Transverse colon (tissue), 4 donors: ENCODE data around the gene BAZ2B. TPM values are rescaled to one million over a fixed set of nuclear protein-coding genes. Genes with fewer than 3 reads are reported as not detected.

ENCODE experiments used
- DNase-seq: peaks from one replicate; pipeline ENCODE4 v3.0.0-alpha.2; 2019
- H3K27ac ChIP-seq, 4 donors: fragments of 200-600 bp; sonication (generic); 2 replicates each; pipeline ENCODE4 v1.5.1; 2016 to 2018; ENCODE audit warnings: inconsistent platforms in 4 of 4
- H3K27me3 ChIP-seq: fragments of 200-600 bp; sonication (generic); 2 replicates; pipeline ENCODE4 v1.5.1; 2017; ENCODE audit warnings: inconsistent platforms
- H3K36me3 ChIP-seq, 4 donors: fragments of 200-600 bp; sonication (generic); 2 replicates each; pipeline ENCODE4 v1.5.1; 2017 to 2019; ENCODE audit warnings: inconsistent platforms in 4 of 4
- H3K4me1 ChIP-seq, 4 donors: fragments of 200-600 bp; sonication (generic); 2 replicates each; pipeline ENCODE4 v1.5.1; 2017 to 2020; ENCODE audit warnings: inconsistent platforms in 4 of 4
- H3K4me3 ChIP-seq, 4 donors: fragments of 200-600 bp; sonication (generic); 1 replicate in 1 of 4; 2 replicates in 3 of 4; pipeline versions ENCODE4 v1.5.1 to v1.6.1; 2017 to 2019; ENCODE audit warnings: inconsistent platforms in 4 of 4
- H3K9me3 ChIP-seq, 2 donors: fragments of 200-600 bp; sonication (generic); 2 replicates each; pipeline ENCODE4 v1.5.1; 2017 to 2019; ENCODE audit warnings: inconsistent platforms in 2 of 2
- EP300 ChIP-seq: sonication (generic); formaldehyde crosslinking; IDR thresholded peaks from one replicate; pipeline ENCODE4 v1.6.1; 2017; ENCODE audit warnings: antibody characterized with exemption, low read depth
- POLR2A ChIP-seq: fragments of 450-650 bp; IDR thresholded peaks from one replicate; pipeline ENCODE4 v1.6.1; 2016; ENCODE audit warnings: antibody characterized with exemption, mild to moderate bottlenecking, moderate library complexity
- POLR2AphosphoS5 ChIP-seq, 3 donors: sonication (generic); formaldehyde crosslinking; IDR thresholded peaks; one replicate each; pipeline ENCODE4 v1.6.1; 2016; ENCODE audit warnings: antibody characterized with exemption in 3 of 3
- WGBS, 2 donors: methylation state at CpG; one replicate each; pipeline ENCODE4 v1.1.5; 2018; ENCODE audit warnings: low coverage in 1 of 2; 5-methylcytosine and 5-hydroxymethylcytosine counted together
- in situ Hi-C, 4 donors: fragments of 200-750 bp; cut with MboI; loops; one replicate each; pipeline versions ENCODE4 v1.15.0 to v1.15.1; 2017; ENCODE audit warnings: low sequenced_read_pairs in 3 of 4, low pct_ligation_motif_present in 1 of 4, low pct_unique_long_range_greater_than_20kb in 1 of 4
- intact Hi-C: fragments of 100-400 bp; cut with DNase I; formaldehyde crosslinking; loops from one replicate; pipeline ENCODE4 v1.15.1; 2023; ENCODE audit warnings: low total_unique reads
- total RNA-seq, 4 donors: library from RNA; depleted of rRNA; stranded (reverse); fragments of >200 nt; gene quantifications; one replicate each; pipeline ENCODE4 v1.1.0, GENCODE V29; 2016
- TF ChIP-seq, protein P1 (sequence below), 5 experiments: fragments of 200-600 bp in 3 of 5; fragments of 450-650 bp in 2 of 5; sonication (generic) in 3 of 5; IDR thresholded peaks; 1 replicate in 2 of 5; 2 replicates in 3 of 5; pipeline ENCODE4 v1.5.1; 2016 to 2017; ENCODE audit warnings: antibody characterized with exemption in 5 of 5, inconsistent platforms in 3 of 5, mild to moderate bottlenecking in 2 of 5, moderate library complexity in 1 of 5

Gene BAZ2B
- total RNA-seq, 4 donors from 2014 or later: 42.3 to 104 (median 81.3) TPM

DNA sequence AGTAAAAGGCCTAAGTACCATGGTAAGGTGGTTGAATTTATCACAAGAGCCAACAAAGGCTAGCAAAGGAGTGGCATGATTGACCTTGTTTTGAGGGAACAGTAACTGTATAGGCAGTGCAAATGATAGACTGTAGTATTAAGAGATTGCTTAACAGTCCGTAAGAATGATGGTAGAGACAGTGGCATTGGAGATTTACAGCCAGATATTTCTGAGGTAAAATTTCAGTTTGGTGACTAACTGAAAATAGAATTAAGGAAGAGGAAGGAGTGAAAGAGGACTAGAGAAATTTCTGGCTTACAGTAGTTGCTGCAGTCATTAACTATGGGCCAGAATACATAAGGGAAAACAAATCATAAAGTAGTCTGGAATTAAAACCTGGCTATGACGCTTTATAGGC lies 4.4 kb upstream of the BAZ2B start:
- H3K4me1 ChIP-seq: peaks cover 0 to 38% (median 16%) of the 10 kb centered on the region in 4 donors
- H3K4me3 ChIP-seq: no peak overlapping the region
- no peak for TF ChIP-seq POLR2AphosphoS5 (IDR thresholded peaks at IDR 0.05)
- TF ChIP-seq, protein P1, sequence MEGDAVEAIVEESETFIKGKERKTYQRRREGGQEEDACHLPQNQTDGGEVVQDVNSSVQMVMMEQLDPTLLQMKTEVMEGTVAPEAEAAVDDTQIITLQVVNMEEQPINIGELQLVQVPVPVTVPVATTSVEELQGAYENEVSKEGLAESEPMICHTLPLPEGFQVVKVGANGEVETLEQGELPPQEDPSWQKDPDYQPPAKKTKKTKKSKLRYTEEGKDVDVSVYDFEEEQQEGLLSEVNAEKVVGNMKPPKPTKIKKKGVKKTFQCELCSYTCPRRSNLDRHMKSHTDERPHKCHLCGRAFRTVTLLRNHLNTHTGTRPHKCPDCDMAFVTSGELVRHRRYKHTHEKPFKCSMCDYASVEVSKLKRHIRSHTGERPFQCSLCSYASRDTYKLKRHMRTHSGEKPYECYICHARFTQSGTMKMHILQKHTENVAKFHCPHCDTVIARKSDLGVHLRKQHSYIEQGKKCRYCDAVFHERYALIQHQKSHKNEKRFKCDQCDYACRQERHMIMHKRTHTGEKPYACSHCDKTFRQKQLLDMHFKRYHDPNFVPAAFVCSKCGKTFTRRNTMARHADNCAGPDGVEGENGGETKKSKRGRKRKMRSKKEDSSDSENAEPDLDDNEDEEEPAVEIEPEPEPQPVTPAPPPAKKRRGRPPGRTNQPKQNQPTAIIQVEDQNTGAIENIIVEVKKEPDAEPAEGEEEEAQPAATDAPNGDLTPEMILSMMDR (IDR thresholded peaks at IDR 0.05): no peak
- no peak for TF ChIP-seq POLR2A
- TF ChIP-seq EP300: no peak
- in situ Hi-C loops: no loop called here
- WGBS, 2 donors: 48 to 77% methylated on average over 2 of the region's 2 CpGs
- intact Hi-C loops: no loop called here
- no peak for DNase-seq
- no peaks in the 10 kb centered on the region for H3K36me3 ChIP-seq
- H3K9me3 ChIP-seq: no peaks in the 10 kb centered on the region
- H3K27me3 ChIP-seq: no peaks in the 10 kb centered on the region
- H3K27ac ChIP-seq: peak overlapping the region in 2 of 4 donors; percentile 40 to 41

DNA sequence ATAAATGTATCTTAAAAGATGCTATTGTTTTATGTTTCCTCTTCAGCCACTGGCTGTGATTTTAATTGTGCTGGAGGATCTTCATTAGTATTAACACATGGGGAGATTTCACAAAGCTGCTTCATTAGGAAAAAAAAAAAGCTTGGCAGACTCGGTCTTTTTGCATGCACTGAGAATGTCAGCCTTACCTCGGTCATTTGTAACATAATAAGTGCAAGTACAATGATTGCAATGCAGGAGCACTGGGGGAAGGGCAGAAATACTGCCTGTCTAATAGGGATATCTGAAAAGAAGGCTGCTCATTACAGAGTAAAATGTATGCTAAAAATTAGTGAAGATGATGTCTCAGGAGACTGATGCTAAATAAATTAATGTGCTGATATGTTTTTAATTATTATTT lies 1.3 kb upstream of the BAZ2B start:
- TF ChIP-seq POLR2A (no peak), POLR2AphosphoS5 (IDR thresholded peaks at IDR 0.05) (no peak), EP300 (no peak)
- TF ChIP-seq, protein P1 (IDR thresholded peaks at IDR 0.05): no peak
- H3K27ac ChIP-seq: peak overlapping the region; percentile 93 to 99 (median 98)
- peaks cover 0 to 52% (median 19%) of the 10 kb centered on the region in 4 donors for H3K4me1 ChIP-seq
- no peaks in the 10 kb centered on the region for H3K36me3 ChIP-seq
- peak overlapping the region in 3 of 4 donors; percentile 66 to 89 (median 78) for H3K4me3 ChIP-seq
- H3K27me3 ChIP-seq: no peaks in the 10 kb centered on the region
- DNase-seq: no peak
- no peaks in the 10 kb centered on the region for H3K9me3 ChIP-seq
- in situ Hi-C loops: no loop called here
- intact Hi-C loops: no loop called here
- WGBS, 2 donors: 26 to 45% methylated on average over 2 of the region's 2 CpGs

DNA sequence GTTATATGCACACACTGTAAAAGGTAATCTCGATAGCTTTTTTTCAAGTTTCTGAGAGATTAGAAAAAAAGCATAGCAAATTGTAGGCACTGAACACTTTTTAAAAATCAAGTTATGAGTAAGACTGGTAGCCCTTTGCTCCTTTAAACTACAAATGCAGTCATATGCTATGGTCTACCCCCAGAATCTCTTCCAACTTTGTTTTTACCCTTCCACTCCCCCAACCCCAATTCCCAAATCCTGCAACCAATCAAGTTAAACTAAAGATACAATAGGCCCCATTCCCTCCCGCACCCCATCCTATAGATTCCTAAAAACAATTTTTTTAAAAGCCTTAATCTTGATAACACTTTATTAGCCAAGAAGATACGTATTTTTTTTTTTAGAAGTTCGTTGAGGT lies 752 bp upstream of the BAZ2B start:
- DNase-seq: no peak
- Histone ChIP-seq H3K4me3 (peak overlapping the region in 3 of 4 donors; percentile 66 to 89 (median 78)), H3K4me1 (peaks cover under 1 to 57% (median 24%) of the 10 kb centered on the region in 4 donors), H3K36me3 (no peaks in the 10 kb centered on the region), H3K9me3 (no peaks in the 10 kb centered on the region), H3K27me3 (no peaks in the 10 kb centered on the region), H3K27ac (peak overlapping the region; percentile 93 to 99 (median 98))
- TF ChIP-seq POLR2A (no peak), POLR2AphosphoS5 (IDR thresholded peaks at IDR 0.05) (no peak), EP300 (no peak)
- TF ChIP-seq, protein P1 (IDR thresholded peaks at IDR 0.05): no peak
- 40 to 45% methylated on average over 4 of the region's 4 CpGs for WGBS, 2 donors
- in situ Hi-C loops (no loop called here), intact Hi-C loops (no loop called here)

DNA sequence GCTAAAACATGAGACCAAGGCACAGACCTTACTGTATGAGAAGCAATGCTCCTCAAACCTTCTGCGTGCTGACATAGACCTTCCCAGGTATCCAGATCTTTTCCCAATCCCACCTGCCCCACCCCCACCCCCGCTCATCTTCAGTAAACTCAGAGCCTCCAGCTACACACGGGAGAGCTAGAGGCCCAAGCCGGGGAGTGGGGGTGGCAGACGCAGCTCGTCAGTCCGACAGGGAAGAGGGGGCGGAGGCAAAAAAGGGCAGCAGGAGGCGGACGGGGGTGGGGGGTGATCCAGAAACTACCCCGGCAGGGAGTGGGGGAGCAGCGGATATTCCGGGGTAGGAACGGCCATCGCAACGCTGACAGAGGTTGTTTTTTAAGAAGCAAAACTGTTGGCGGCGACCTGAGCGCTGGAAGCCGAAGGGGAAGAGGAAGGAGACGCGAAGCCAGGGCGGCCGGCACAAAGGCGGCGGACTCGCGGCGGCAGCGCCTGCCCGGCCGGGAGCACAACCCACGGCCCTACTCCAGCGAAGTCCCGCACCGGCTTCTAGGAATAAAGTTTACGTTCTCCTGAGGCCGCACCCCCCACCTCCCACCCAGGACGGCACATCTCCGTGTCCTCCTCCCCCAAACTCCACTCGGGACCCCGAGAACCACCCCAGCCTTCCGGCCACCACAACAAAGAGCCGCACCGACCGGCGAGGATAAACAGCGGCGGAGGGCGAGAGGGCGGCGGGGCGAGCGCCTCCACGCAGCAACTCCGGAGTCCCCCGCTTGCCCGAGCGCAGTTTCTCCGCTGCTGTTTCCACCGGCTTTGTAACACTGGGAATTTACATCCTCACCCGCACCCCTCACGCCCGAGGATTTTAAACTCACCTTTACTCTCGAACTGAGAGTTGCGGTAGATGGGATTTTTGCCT lies 722 bp downstream of the BAZ2B start:
- Histone ChIP-seq H3K27ac (peak overlapping the region; percentile 93 to 99 (median 98)), H3K36me3 (no peaks in the 10 kb centered on the region), H3K4me1 (peaks cover 7 to 71% (median 30%) of the 10 kb centered on the region in 4 donors), H3K4me3 (peak overlapping the region; percentile 66 to 89 (median 81)), H3K9me3 (no peaks in the 10 kb centered on the region), H3K27me3 (no peaks in the 10 kb centered on the region)
- DNase-seq: peak; percentile 90
- in situ Hi-C loops: no loop called here
- 0 to 1% methylated on average over 9 to 57 of the region's 66 CpGs for WGBS, 2 donors
- no peak for TF ChIP-seq EP300
- peak; percentile 90 for TF ChIP-seq POLR2A
- TF ChIP-seq POLR2AphosphoS5 (IDR thresholded peaks at IDR 0.05): peak; percentile 72 to 89 (median 87)
- intact Hi-C loops: no loop called here
